Measurements from ENCODE around the gene CHRM4.

DNA sequence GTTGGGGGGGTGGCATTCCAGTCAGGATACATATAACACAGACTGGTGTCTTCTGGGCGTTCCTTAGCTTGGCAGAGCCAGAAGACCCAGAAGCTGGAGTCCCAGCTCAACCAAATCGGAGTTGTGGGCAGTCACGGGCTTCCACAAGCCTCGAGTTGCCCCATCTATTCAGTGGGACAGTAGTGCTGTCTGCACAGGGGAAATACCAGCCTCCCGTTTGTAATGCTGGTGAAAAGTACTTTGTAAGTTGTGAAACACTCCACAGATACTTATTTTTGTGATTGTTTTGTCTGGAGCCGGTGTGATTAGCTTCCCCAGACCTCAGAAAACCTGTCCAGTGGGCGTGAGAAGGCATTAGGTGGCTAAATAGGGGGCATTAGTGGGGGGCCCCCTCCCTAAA is 30.7 kb downstream of the CHRM4 start:
- no peak for TF ChIP-seq POLR2A (IDR thresholded peaks at IDR 0.05)
- TF ChIP-seq, protein P1, sequence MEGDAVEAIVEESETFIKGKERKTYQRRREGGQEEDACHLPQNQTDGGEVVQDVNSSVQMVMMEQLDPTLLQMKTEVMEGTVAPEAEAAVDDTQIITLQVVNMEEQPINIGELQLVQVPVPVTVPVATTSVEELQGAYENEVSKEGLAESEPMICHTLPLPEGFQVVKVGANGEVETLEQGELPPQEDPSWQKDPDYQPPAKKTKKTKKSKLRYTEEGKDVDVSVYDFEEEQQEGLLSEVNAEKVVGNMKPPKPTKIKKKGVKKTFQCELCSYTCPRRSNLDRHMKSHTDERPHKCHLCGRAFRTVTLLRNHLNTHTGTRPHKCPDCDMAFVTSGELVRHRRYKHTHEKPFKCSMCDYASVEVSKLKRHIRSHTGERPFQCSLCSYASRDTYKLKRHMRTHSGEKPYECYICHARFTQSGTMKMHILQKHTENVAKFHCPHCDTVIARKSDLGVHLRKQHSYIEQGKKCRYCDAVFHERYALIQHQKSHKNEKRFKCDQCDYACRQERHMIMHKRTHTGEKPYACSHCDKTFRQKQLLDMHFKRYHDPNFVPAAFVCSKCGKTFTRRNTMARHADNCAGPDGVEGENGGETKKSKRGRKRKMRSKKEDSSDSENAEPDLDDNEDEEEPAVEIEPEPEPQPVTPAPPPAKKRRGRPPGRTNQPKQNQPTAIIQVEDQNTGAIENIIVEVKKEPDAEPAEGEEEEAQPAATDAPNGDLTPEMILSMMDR (IDR thresholded peaks at IDR 0.05): no peak
